Activated CD4-positive, alpha-beta memory T cell treated with anti-CD3 and anti-CD28 coated beads for 36 hours (primary cell): Measurements from ENCODE around the gene RRP9. TPM values are rescaled to one million over a fixed set of nuclear protein-coding genes. Genes with fewer than 3 reads are reported as not detected.

Experiments
- CTCF ChIA-PET: fragments of 350-600 bp; sonication (Branson Sonifier 250); formaldehyde crosslinking; loops from one replicate; lab custom pipeline; 2021; ENCODE audit warnings: antibody characterized with exemption, inconsistent platforms; lab: Charles Lee
- POLR2A ChIA-PET: fragments of 350-600 bp; sonication (Branson Sonifier 250); formaldehyde crosslinking; loops from one replicate; lab custom pipeline; 2021; ENCODE audit warnings: antibody characterized with exemption; lab: Charles Lee
- DNase-seq: peaks from one replicate; pipeline ENCODE4 v3.0.0-alpha.2; 2020
- H3K27ac Mint-ChIP-seq: one replicate; pipeline ENCODE4 v1.8.0; 2021; ENCODE audit warnings: mixed read lengths
- H3K27me3 Mint-ChIP-seq: one replicate; pipeline ENCODE4 v1.8.0; 2021; ENCODE audit warnings: mixed read lengths
- H3K36me3 Mint-ChIP-seq: one replicate; pipeline ENCODE4 v1.8.0; 2021; ENCODE audit warnings: mixed read lengths
- H3K4me1 Mint-ChIP-seq: one replicate; pipeline ENCODE4 v1.8.0; 2021; ENCODE audit warnings: low read depth, mixed read lengths
- H3K4me3 Mint-ChIP-seq: one replicate; pipeline ENCODE4 v1.8.0; 2021; ENCODE audit warnings: mild to moderate bottlenecking, mixed read lengths
- H3K9me3 Mint-ChIP-seq: one replicate; pipeline ENCODE4 v1.8.0; 2021; ENCODE audit warnings: mixed read lengths
- intact Hi-C: fragments of 100-400 bp; cut with micrococcal nuclease; formaldehyde crosslinking; loops from one replicate; pipeline ENCODE4 v1.15.1; 2023
- total RNA-seq, 2 experiments: library from RNA; stranded (reverse); gene quantifications; one replicate each; pipeline ENCODE4 v1.2.3, GENCODE V29; 2021

Gene RRP9
- total RNA-seq, 2 experiments from 2014 or later = 32.3 to 35.4 TPM

- H3K4me3 Mint-ChIP-seq = no peak overlapping the region
- peaks cover 5% of the 10 kb centered on the region for H3K4me1 Mint-ChIP-seq
- ChIA-PET CTCF (no interaction called here), POLR2A (no interaction called here)
- peaks cover 14% of the 10 kb centered on the region for H3K27me3 Mint-ChIP-seq
- H3K36me3 Mint-ChIP-seq = no peaks in the 10 kb centered on the region
- H3K27ac Mint-ChIP-seq = no peak overlapping the region
- no peaks in the 10 kb centered on the region for H3K9me3 Mint-ChIP-seq
- intact Hi-C loops = no loop called here
- DNase-seq = no peak
Measured at GRCh38 chr3:51888463-51889105, 53.1 kb downstream of the RRP9 start.

GRCh38 chr3:51887620-51888019 is 54.1 kb downstream of the RRP9 start:
- intact Hi-C loops = no loop called here
- ChIA-PET POLR2A (no interaction called here), CTCF (no interaction called here)
- no peak overlapping the region for H3K27ac Mint-ChIP-seq
- no peak overlapping the region for H3K4me3 Mint-ChIP-seq
- DNase-seq = no peak
- no peaks in the 10 kb centered on the region for H3K36me3 Mint-ChIP-seq
- H3K27me3 Mint-ChIP-seq = peaks cover 14% of the 10 kb centered on the region
- peaks cover 5% of the 10 kb centered on the region for H3K4me1 Mint-ChIP-seq
- no peaks in the 10 kb centered on the region for H3K9me3 Mint-ChIP-seq

GRCh38 chr3:51886447-51886846 is 55.3 kb downstream of the RRP9 start:
- no peak for DNase-seq
- no peak overlapping the region for H3K27ac Mint-ChIP-seq
- ChIA-PET CTCF (no interaction called here), POLR2A (no interaction called here)
- H3K27me3 Mint-ChIP-seq = peaks cover 13% of the 10 kb centered on the region
- peaks cover under 1% of the 10 kb centered on the region for H3K4me1 Mint-ChIP-seq
- H3K4me3 Mint-ChIP-seq = no peak overlapping the region
- H3K36me3 Mint-ChIP-seq = no peaks in the 10 kb centered on the region
- no peaks in the 10 kb centered on the region for H3K9me3 Mint-ChIP-seq
- intact Hi-C loops = no loop called here

Other genes starting within 250 kb of the RRP9 start
- under 1 TPM; 0.22 to 0.29 TPM for gene GRM2, start 234.8 kb downstream of the RRP9 start, total RNA-seq
- not detected for gene IQCF6, start 162.7 kb downstream of the RRP9 start, total RNA-seq
- gene IQCF2, start 80.3 kb downstream of the RRP9 start, total RNA-seq = not detected
- gene IQCF5, start 66.3 kb downstream of the RRP9 start, total RNA-seq = not detected
- gene IQCF1, start 38.6 kb downstream of the RRP9 start, total RNA-seq = not detected
- 10 to 100 TPM; 12.1 to 13.4 TPM for gene PARP3, start 459 bp upstream of the RRP9 start, total RNA-seq
- gene GPR62, start 13.5 kb upstream of the RRP9 start, total RNA-seq = not detected
- gene PCBP4, start 25.6 kb upstream of the RRP9 start, total RNA-seq = 10 to 100 TPM; 17.3 to 19.3 TPM
- gene ABHD14B, start 32.1 kb upstream of the RRP9 start, total RNA-seq = 10 to 100 TPM; 71.0 to 71.4 TPM
- gene ABHD14A, start 33.2 kb upstream of the RRP9 start, total RNA-seq = 1 to 10 TPM; 7.9 to 8.6 TPM
- gene ACY1, start 41.6 kb upstream of the RRP9 start, total RNA-seq = 10 to 100 TPM; 53.1 to 59.2 TPM
- gene RPL29, start 54.0 kb upstream of the RRP9 start, total RNA-seq = 1,000 to 10,000 TPM; 1,502 to 1,507 TPM
- 10 to 100 TPM; 14.1 to 14.5 TPM for gene DUSP7, start 114.7 kb upstream of the RRP9 start, total RNA-seq
- 10 to 100 TPM; 28.5 to 30.5 TPM for gene POC1A, start 212.5 kb upstream of the RRP9 start, total RNA-seq